Liver (tissue), 3 donors: ENCODE measurements around the gene MXRA8.

Source experiments
- CTCF ChIP-seq: fragments of 150-350 bp; IDR thresholded peaks from 2 replicates; pipeline ENCODE4 v1.5.1; 2017; ENCODE audit warnings: improper control_type of control experiment, low read depth, low read length; ENCODE audit not compliant: missing input control
- JUND ChIP-seq, 2 donors: IDR thresholded peaks; 2 replicates each; pipeline ENCODE4 v1.6.1; 2016; ENCODE audit warnings: antibody characterized with exemption in 2 of 2
- TAF1 ChIP-seq: conservative IDR thresholded peaks from 2 replicates; pipeline ENCODE4 v1.6.1; 2016; ENCODE audit warnings: antibody characterized with exemption, mild to moderate bottlenecking
- YY1 ChIP-seq: IDR thresholded peaks from 2 replicates; pipeline ENCODE4 v1.6.1; 2016; ENCODE audit warnings: antibody characterized with exemption, mild to moderate bottlenecking
- donor health status: healthy.
- donor health status: healthy.

GRCh38 chr1:1326075-1326605, 32.2 kb downstream of the MXRA8 start:
- no peak for TF ChIP-seq YY1
- TF ChIP-seq TAF1: no peak
- TF ChIP-seq JUND (IDR thresholded peaks at IDR 0.05): no peak
- TF ChIP-seq CTCF: no peak
